Measurements from ENCODE around the gene ACKR4.

Gene ACKR4

DNA sequence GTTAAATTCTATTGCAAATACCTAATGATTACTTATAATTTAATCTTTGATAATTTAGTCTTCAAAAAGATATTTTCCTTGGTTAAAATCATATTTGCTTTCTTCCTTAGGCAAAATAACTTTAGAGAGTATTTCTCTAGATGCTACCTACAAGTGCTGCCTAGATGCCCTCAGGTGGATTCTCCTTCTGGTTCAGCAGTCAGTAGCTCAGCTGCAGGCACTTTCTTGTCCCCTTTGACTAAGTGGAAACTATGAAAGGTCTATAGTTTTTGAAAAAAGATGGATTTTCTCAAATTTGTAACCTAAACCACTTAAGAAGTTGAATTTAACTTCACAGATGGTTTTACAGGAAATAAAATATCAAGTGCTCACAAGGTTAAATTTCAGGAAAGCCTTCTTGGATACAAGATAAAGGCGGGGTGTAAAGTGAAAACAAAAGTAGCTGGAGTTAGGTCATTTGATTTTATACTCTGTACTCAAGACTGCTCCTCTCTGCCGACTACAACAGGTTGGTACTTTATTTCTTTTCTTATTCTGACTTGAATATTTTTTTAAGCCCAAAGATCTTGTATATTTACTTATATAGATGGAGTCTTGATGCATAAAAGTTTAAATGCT, at the start of gene ACKR4:
Gene ACKR4, plus strand, starts transcription at position 455 of the 618 bp plus-strand sequence. CDS start 3,128 bp downstream, outside the sequence.
- peaks cover 0 to 12% (median 0%) of the 10 kb centered on the region in 4 donors for H3K4me1 ChIP-seq
- TF ChIP-seq, protein P1, sequence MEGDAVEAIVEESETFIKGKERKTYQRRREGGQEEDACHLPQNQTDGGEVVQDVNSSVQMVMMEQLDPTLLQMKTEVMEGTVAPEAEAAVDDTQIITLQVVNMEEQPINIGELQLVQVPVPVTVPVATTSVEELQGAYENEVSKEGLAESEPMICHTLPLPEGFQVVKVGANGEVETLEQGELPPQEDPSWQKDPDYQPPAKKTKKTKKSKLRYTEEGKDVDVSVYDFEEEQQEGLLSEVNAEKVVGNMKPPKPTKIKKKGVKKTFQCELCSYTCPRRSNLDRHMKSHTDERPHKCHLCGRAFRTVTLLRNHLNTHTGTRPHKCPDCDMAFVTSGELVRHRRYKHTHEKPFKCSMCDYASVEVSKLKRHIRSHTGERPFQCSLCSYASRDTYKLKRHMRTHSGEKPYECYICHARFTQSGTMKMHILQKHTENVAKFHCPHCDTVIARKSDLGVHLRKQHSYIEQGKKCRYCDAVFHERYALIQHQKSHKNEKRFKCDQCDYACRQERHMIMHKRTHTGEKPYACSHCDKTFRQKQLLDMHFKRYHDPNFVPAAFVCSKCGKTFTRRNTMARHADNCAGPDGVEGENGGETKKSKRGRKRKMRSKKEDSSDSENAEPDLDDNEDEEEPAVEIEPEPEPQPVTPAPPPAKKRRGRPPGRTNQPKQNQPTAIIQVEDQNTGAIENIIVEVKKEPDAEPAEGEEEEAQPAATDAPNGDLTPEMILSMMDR (IDR thresholded peaks at IDR 0.05) = no peak
- no peaks in the 10 kb centered on the region for H3K9me3 ChIP-seq
- peak within 1 kb of the TSS; percentile 1 to 22 for H3K4me3 ChIP-seq
- DNase-seq = no peak
- H3K36me3 ChIP-seq = peaks cover 0 to 6% (median 6%) of the 10 kb centered on the region in 3 donors
- peak within 1 kb of the TSS in 1 of 2 donors; percentile 26 for H3K27ac ChIP-seq
- no peaks in the 10 kb centered on the region for H3K27me3 ChIP-seq
- intact Hi-C loops (cut with DNase I; ENCODE audit: low total_unique reads) = no loop called here

DNA sequence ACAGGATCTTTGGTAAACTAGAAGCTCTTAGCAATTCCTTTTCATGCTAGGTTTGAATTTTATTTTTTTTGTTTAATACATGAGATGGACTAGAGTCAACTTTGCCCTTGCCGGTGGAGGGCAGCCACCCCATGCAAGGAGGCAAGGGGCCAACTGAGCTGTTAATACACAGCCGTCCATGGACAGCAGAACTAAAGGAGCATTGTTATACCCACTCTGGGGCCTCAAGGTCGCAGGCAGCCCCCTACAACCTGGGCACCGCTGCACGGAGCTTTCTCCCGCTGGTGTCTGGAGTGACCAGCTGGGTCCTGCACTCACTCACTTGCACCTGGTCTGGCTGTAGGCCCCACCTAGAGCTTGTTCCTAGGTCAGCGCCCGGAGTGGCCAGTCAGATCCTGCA, 47.9 kb upstream of the ACKR4 start:
- H3K36me3 ChIP-seq = no peaks in the 10 kb centered on the region
- intact Hi-C loops (cut with DNase I; ENCODE audit: low total_unique reads) = no loop called here
- peaks cover 0 to 25% (median 13%) of the 10 kb centered on the region in 4 donors for H3K4me1 ChIP-seq
- no peak overlapping the region for H3K27ac ChIP-seq
- no peak overlapping the region for H3K4me3 ChIP-seq
- no peaks in the 10 kb centered on the region for H3K9me3 ChIP-seq
- no peaks in the 10 kb centered on the region for H3K27me3 ChIP-seq
- no peak for DNase-seq
- TF ChIP-seq, protein P1 (IDR thresholded peaks at IDR 0.05) = no peak

DNA sequence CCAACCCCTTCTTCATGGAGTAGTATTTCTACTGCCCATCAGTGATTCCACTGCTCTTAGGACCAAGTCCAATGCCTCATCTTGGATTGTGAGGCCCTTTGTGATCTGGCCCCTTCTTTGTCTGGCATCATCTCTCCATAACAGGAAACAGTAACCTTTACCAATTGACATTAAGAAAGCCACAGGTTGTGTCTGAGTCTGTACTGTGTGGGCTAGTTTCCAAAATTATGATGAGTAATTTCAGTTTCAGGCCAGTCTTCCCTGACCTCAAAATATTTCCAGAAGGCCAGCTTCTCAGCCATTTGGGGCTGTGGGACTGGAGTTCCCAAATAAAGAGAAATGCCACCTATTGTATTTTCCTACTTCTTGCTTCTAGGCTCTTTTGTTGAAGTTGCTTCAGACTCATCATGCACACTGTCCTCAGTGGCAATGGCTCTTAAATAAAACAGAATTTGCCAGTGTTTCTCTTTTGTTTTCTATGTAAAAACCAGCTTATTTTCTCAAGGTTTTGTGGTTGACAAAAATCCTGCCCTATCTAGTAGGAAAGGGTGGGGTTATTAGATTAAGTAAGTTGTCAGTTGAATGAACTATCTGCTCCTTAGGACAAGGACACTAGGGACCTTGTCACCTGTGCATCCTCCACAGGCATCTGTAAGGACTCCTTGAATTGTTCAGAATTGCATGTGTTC, 47.0 kb upstream of the ACKR4 start:
- Histone ChIP-seq H3K4me3 (no peak overlapping the region), H3K9me3 (no peaks in the 10 kb centered on the region), H3K27me3 (no peaks in the 10 kb centered on the region), H3K27ac (peak overlapping the region in 1 of 2 donors; percentile 12), H3K4me1 (peaks cover 0 to 24% (median 13%) of the 10 kb centered on the region in 4 donors), H3K36me3 (no peaks in the 10 kb centered on the region)
- TF ChIP-seq, protein P1 (IDR thresholded peaks at IDR 0.05) = no peak
- no peak for DNase-seq
- intact Hi-C loops (cut with DNase I; ENCODE audit: low total_unique reads) = no loop called here

DNA sequence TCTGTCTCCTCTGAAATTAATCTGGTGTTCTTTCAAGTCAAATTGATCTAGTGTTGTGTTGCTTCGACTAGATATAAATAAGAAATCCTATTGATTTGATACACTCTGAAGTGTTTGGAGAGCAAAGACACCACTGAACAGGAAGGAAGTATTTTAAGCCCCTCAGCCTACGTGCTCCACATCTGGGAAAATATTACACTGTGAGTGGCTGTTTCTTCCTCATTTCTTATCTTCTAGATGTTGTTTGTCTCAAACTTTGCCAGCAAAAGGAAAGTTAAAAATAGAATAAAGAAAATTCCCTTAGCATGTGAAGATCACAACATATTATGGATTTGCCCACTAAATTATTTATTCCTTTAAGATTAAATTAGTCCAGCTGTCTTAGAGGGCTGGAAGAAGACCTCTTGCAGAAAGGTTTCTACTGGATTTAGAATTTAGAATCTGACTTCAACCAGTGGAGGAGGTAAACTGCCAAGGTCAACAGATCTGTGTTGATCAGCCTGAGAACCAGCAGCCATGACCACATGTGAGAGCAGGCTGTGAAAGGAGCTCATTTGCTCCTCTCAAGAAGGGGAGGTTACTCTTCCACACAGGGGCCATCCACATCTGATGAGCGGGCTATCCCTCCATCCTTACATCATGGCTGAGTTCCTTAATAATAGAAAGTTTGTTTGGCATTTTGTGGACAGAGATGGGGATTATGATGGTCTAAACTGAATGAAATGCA, 46.3 kb upstream of the ACKR4 start:
- TF ChIP-seq, protein P1 (IDR thresholded peaks at IDR 0.05) = no peak
- intact Hi-C loops (cut with DNase I; ENCODE audit: low total_unique reads) = no loop called here
- Histone ChIP-seq H3K36me3 (no peaks in the 10 kb centered on the region), H3K27ac (peak overlapping the region in 1 of 2 donors; percentile 12), H3K4me3 (no peak overlapping the region), H3K9me3 (no peaks in the 10 kb centered on the region), H3K4me1 (peaks cover 0 to 19% (median 10%) of the 10 kb centered on the region in 4 donors), H3K27me3 (no peaks in the 10 kb centered on the region)
- no peak for DNase-seq

DNA sequence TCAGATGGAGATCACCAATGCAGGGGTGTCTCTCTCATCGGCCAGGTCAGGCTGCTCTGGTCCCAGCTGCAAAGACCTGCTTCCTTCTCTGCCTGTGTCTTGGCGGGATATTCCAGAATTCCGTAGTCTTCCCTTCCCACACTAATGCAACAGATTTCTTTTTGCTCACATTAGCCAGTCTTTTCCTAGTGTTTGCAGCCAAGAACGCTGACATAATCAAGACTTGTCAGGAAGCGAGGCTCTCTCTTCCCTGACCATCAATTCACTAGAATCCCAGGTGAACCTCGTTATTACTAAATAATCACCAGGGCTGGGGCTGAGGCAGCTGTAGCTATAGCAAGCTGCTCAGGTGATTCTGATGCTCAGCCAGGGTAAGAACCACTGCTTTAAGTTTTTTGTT, 43.2 kb upstream of the ACKR4 start:
- Histone ChIP-seq H3K4me3 (no peak overlapping the region), H3K36me3 (peaks cover 0 to 16% (median 0%) of the 10 kb centered on the region in 3 donors), H3K27ac (no peak overlapping the region), H3K27me3 (no peaks in the 10 kb centered on the region), H3K9me3 (no peaks in the 10 kb centered on the region), H3K4me1 (peaks cover 0 to 19% (median 10%) of the 10 kb centered on the region in 4 donors)
- no peak for DNase-seq
- intact Hi-C loops (cut with DNase I; ENCODE audit: low total_unique reads) = no loop called here
- TF ChIP-seq, protein P1 (IDR thresholded peaks at IDR 0.05) = no peak
